Naive thymus-derived CD4-positive, alpha-beta T cell (primary cell): ENCODE results near the gene CDS2. TPM values are rescaled to one million over a fixed set of nuclear protein-coding genes. Genes with fewer than 3 reads are reported as not detected.

Source experiments
- ATAC-seq: fragments of 150-1000 bp; cut with Tn5 transposase; 2 replicates; pipeline ENCODE4 v1.10.0; 2021; ENCODE audit warnings: mild to moderate bottlenecking, moderate library complexity
- CTCF ChIA-PET: fragments of 350-600 bp; sonication (Branson Sonifier 250); formaldehyde crosslinking; loops from one replicate; lab custom pipeline; 2021; ENCODE audit warnings: antibody characterized with exemption; lab: Charles Lee
- POLR2A ChIA-PET: fragments of 350-600 bp; sonication (Branson Sonifier 250); formaldehyde crosslinking; loops from one replicate; lab custom pipeline; 2021; ENCODE audit warnings: antibody characterized with exemption, inconsistent platforms; lab: Charles Lee
- DNase-seq, 9 donors: peaks; one replicate each; pipeline versions ENCODE4 v3.0.0 to v3.0.0-alpha.2; 2020 to 2022; ENCODE audit warnings: mixed read lengths in 1 of 9
- H3K27ac ChIP-seq: one replicate; pipeline ENCODE4 v1.7.0; 2013; ENCODE audit warnings: mild to moderate bottlenecking, low read depth, low read length, moderate library complexity
- H3K27me3 ChIP-seq, 2 donors: one replicate each; pipeline ENCODE4 v1.7.0; 2013; ENCODE audit warnings: low read length in 2 of 2, mild to moderate bottlenecking in 2 of 2, moderate library complexity in 2 of 2; ENCODE audit not compliant: control insufficient read depth in 2 of 2, insufficient read depth in 2 of 2
- H3K36me3 ChIP-seq, 3 experiments: 1 replicate in 2 of 3; 2 replicates in 1 of 3; pipeline ENCODE4 v1.7.0; 2013; ENCODE audit warnings: low read length in 3 of 3, mild to moderate bottlenecking in 3 of 3, moderate library complexity in 1 of 3; ENCODE audit not compliant: insufficient read depth in 3 of 3, control insufficient read depth in 2 of 3
- H3K4me1 ChIP-seq, 2 donors: one replicate each; pipeline ENCODE4 v1.7.0; 2013; ENCODE audit warnings: low read length in 2 of 2, mild to moderate bottlenecking in 2 of 2, moderate library complexity in 1 of 2; ENCODE audit not compliant: control insufficient read depth in 2 of 2, insufficient read depth in 2 of 2
- H3K4me3 ChIP-seq: 2 replicates; pipeline ENCODE4 v1.7.0; 2013; ENCODE audit warnings: mild to moderate bottlenecking, low read length
- H3K9me3 ChIP-seq, 3 experiments: 1 replicate in 2 of 3; 2 replicates in 1 of 3; pipeline ENCODE4 v1.7.0; 2013; ENCODE audit warnings: low read length in 3 of 3; ENCODE audit not compliant: control insufficient read depth in 2 of 3
- H3K27ac Mint-ChIP-seq, 9 donors: one replicate each; pipeline ENCODE4 v1.8.0; 2020 to 2022; ENCODE audit warnings: mixed read lengths in 9 of 9, mild to moderate bottlenecking in 8 of 9, moderate library complexity in 5 of 9, inconsistent platforms in 2 of 9
- H3K27me3 Mint-ChIP-seq, 5 donors: one replicate each; pipeline ENCODE4 v1.8.0; 2021 to 2022; ENCODE audit warnings: mixed read lengths in 5 of 5, mild to moderate bottlenecking in 1 of 5
- H3K36me3 Mint-ChIP-seq, 5 donors: one replicate each; pipeline ENCODE4 v1.8.0; 2020 to 2022; ENCODE audit warnings: mixed read lengths in 5 of 5, mild to moderate bottlenecking in 3 of 5, inconsistent platforms in 1 of 5
- H3K4me1 Mint-ChIP-seq, 7 donors: one replicate each; pipeline ENCODE4 v1.8.0; 2020 to 2022; ENCODE audit warnings: mixed read lengths in 7 of 7, mild to moderate bottlenecking in 3 of 7, inconsistent platforms in 1 of 7
- H3K4me3 Mint-ChIP-seq, 10 donors: one replicate each; pipeline ENCODE4 v1.8.0; 2020 to 2022; ENCODE audit warnings: mild to moderate bottlenecking in 10 of 10, mixed read lengths in 10 of 10, moderate library complexity in 6 of 10, inconsistent platforms in 2 of 10
- H3K9me3 Mint-ChIP-seq, 11 donors: one replicate each; pipeline ENCODE4 v1.8.0; 2020 to 2022; ENCODE audit warnings: mixed read lengths in 11 of 11, mild to moderate bottlenecking in 4 of 11, inconsistent platforms in 1 of 11, moderate library complexity in 1 of 11
- intact Hi-C, 2 donors: fragments of 100-400 bp; cut with micrococcal nuclease; formaldehyde crosslinking; loops; one replicate each; pipeline ENCODE4 v1.15.1; 2023
- polyA plus RNA-seq, 2 donors: library from polyadenylated mRNA; unstranded; fragments of 300-500 nt; fragmentation: Illumina TruSeq; gene quantifications; one replicate each; pipeline ENCODE4 v1.2.3, GENCODE V29; 2021
- total RNA-seq, 6 experiments: library from RNA in 5 of 6; stranded (reverse) in 5 of 6; gene quantifications; 1 replicate in 5 of 6; 2 replicates in 1 of 6; pipeline ENCODE4 v1.2.3 and lab custom pipeline; 2021 to 2026

Gene CDS2
- total and polyA plus RNA-seq, 7 experiments from 2014 or later = 34.9 to 58.3 (median 52.4) TPM

DNA sequence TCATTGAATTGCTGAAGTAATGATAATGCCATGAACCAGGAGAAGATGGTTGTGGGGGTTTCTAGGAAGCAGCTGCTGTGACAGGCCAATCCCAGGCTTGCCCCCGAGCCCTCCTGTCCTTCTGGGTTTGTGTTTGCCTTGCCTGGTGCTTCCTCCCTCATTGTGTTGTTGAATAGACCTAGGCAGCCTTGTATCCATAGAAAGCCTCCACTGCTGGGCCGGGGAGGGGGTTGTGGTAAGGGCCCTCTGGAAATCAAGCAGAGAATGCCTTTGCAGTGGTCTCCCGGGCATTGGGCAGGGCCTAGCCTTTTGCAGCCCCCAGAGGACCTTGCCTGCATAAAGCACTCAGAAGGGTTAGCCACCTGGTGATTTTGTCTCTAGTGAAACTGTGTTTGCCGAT is 69.3 kb downstream of the CDS2 start:
- H3K4me1 Mint-ChIP-seq = peaks cover 0 to 15% (median 0%) of the 10 kb centered on the region in 7 donors
- H3K27ac Mint-ChIP-seq = no peak overlapping the region
- H3K36me3 Mint-ChIP-seq = peaks cover 0 to 32% (median 13%) of the 10 kb centered on the region in 5 donors
- no peaks in the 10 kb centered on the region for H3K27me3 ChIP-seq
- no peak overlapping the region for H3K27ac ChIP-seq
- ATAC-seq (no peak), DNase-seq (no peak)
- ChIA-PET POLR2A (interaction anchor here (0.9 to 1.7 kb wide), 2 partner anchors 69 to 95 kb away, joined by 3 to 5 read pairs; partner anchors contain the start of gene CDS2), CTCF (no interaction called here)
- intact Hi-C loops = no loop called here
- peaks cover 0 to 46% (median 0%) of the 10 kb centered on the region in 3 experiments for H3K36me3 ChIP-seq
- H3K27me3 Mint-ChIP-seq = no peaks in the 10 kb centered on the region
- no peak overlapping the region for H3K4me3 ChIP-seq
- no peaks in the 10 kb centered on the region for H3K9me3 ChIP-seq
- no peaks in the 10 kb centered on the region for H3K4me1 ChIP-seq
- no peak overlapping the region for H3K4me3 Mint-ChIP-seq
- H3K9me3 Mint-ChIP-seq = no peaks in the 10 kb centered on the region

DNA sequence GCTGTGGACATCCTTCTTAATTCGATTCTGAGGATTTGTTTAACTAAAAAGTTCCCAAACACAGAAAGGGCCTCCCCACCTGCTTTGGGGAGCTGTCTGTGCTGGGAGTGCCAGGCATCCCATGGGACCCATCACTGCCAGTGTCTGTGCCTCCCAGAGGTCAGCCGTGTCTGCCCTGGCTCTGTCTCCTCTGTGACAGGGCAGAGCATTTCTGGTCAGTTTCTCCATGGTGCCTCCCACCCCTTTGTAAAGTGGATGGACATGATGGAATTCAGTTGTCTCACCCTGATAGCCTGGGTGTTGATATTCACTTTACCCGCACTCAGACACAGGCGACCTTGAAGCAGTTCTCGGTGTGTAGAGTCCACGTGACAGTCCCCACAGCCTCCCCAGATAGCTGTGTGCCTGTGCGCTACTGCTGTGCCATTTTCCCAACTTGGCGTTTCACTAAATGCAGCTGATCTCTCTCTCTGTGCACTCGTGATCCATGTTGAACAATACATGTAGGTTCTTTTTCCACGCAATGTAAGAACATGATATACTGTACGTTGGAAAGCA is 70.5 kb downstream of the CDS2 start:
- no peak overlapping the region for H3K27ac Mint-ChIP-seq
- POLR2A ChIA-PET = no interaction called here
- no peak overlapping the region for H3K4me3 ChIP-seq

DNA sequence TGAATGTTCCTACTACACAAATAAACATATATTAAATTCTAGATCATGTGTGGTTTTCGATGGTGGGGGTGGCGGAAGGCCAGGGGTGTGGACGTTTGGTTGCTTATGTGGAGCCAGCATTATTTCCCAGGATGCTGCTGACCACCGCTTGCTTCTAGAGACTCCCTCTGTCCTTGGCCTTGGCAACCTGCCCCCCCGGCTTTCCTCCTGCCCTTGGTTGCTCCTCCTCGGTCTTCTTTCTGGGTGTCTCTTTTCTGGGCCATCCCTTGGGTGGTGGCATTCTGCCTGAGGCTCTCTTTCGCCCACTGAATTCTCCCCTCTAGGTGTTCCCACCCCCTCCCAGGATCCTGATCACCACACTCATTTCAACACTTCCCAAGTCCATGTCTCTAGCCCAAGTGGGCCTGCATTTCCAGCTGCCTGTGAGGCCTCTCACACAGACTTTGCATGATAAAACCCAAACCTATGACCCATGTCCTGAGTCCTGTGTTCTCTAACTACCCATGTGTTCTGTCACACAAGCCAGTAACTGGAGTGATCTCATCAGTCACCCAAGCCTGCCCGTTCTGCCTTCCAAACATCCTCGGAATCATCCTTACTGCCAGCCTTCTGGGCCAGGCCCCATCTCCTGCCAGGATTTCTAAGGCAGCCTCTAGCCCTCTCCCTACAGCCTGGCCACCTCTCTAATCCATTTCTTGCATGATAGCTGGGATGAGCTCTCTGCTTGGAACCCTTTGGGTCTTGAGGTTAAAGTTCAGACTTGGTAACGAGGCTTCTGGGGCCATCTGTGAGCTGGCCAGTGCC is 71.2 kb downstream of the CDS2 start:
- peaks cover 0 to 37% (median 0%) of the 10 kb centered on the region in 3 experiments for H3K36me3 ChIP-seq
- no peak for DNase-seq
- ATAC-seq = no peak
- H3K27me3 ChIP-seq = no peaks in the 10 kb centered on the region
- Mint-ChIP-seq H3K27ac (peak overlapping the region in 2 of 9 donors; percentile 2 to 52), H3K9me3 (no peaks in the 10 kb centered on the region), H3K4me1 (peaks cover 0 to 7% (median 0%) of the 10 kb centered on the region in 7 donors), H3K36me3 (peaks cover 0 to 28% (median 11%) of the 10 kb centered on the region in 5 donors), H3K27me3 (no peaks in the 10 kb centered on the region), H3K4me3 (no peak overlapping the region)
- no peak overlapping the region for H3K4me3 ChIP-seq
- POLR2A ChIA-PET = no interaction called here
- H3K9me3 ChIP-seq = no peaks in the 10 kb centered on the region
- H3K4me1 ChIP-seq = no peaks in the 10 kb centered on the region
- intact Hi-C loops = no loop called here
- CTCF ChIA-PET = no interaction called here
- H3K27ac ChIP-seq = no peak overlapping the region

More for the DNA sequence above, 70.5 kb downstream of the CDS2 start:
- Histone ChIP-seq H3K27ac (no peak overlapping the region), H3K4me1 (no peaks in the 10 kb centered on the region), H3K36me3 (peaks cover 0 to 37% (median 0%) of the 10 kb centered on the region in 3 experiments), H3K27me3 (no peaks in the 10 kb centered on the region), H3K9me3 (no peaks in the 10 kb centered on the region)
- DNase-seq (no peak), ATAC-seq (no peak)
- Mint-ChIP-seq H3K4me3 (no peak overlapping the region), H3K4me1 (peaks cover 0 to 8% (median under 1%) of the 10 kb centered on the region in 7 donors), H3K27me3 (no peaks in the 10 kb centered on the region), H3K36me3 (peaks cover 0 to 28% (median 11%) of the 10 kb centered on the region in 5 donors), H3K9me3 (no peaks in the 10 kb centered on the region)
- CTCF ChIA-PET = no interaction called here
- intact Hi-C loops = no loop called here

DNA sequence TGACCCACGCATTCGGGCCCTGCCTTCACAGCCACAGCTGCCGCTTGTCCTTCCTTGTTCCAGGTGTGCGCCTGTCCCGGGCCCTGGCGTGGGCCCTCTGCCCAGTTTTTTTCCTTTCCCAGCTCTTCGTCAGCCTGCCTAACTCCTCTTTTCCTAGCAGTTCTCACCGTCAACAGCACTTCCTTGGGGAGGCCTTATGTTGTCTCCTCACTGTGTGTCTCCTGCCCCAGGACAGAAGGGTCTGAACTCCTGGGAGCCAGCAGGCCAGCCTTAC is 71.8 kb downstream of the CDS2 start:
- no peak for ATAC-seq
- peaks cover 0 to 37% (median 0%) of the 10 kb centered on the region in 3 experiments for H3K36me3 ChIP-seq
- ChIA-PET POLR2A (no interaction called here), CTCF (no interaction called here)
- no peak overlapping the region for H3K27ac Mint-ChIP-seq
- H3K4me3 Mint-ChIP-seq = no peak overlapping the region
- peaks cover 0 to 8% (median 0%) of the 10 kb centered on the region in 7 donors for H3K4me1 Mint-ChIP-seq
- peaks cover 0 to 28% (median 11%) of the 10 kb centered on the region in 5 donors for H3K36me3 Mint-ChIP-seq
- no peaks in the 10 kb centered on the region for H3K9me3 Mint-ChIP-seq
- no peaks in the 10 kb centered on the region for H3K27me3 ChIP-seq
- H3K4me3 ChIP-seq = no peak overlapping the region
- no peaks in the 10 kb centered on the region for H3K27me3 Mint-ChIP-seq
- no peaks in the 10 kb centered on the region for H3K9me3 ChIP-seq
- no peaks in the 10 kb centered on the region for H3K4me1 ChIP-seq
- H3K27ac ChIP-seq = no peak overlapping the region
- intact Hi-C loops = no loop called here
- DNase-seq = no peak

DNA sequence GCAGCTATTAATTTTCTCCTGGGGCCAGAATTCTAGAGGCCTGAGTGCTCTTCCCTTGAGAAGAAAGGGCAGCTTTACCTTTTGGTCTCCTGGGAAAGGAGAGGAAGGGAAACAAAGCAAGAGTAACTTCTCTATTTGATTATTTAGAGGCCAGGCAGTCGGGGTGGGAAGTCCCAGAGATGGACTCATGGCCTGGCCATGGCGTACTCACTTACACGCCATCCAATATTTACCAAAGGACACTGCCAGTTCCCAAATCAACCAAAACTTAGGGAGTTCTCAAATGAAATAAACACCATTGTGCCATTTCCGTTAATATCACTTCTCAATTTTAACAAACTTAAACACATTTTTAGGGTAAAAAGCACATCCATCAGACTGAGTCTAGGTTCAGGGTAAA is 76.6 kb downstream of the CDS2 start:
- no peak overlapping the region for H3K4me3 Mint-ChIP-seq
- CTCF ChIA-PET = no interaction called here
- intact Hi-C loops = no loop called here
- Histone ChIP-seq H3K27me3 (no peaks in the 10 kb centered on the region), H3K27ac (no peak overlapping the region), H3K36me3 (peaks cover 0 to 8% (median 0%) of the 10 kb centered on the region in 3 experiments), H3K4me3 (no peak overlapping the region), H3K9me3 (no peaks in the 10 kb centered on the region), H3K4me1 (no peaks in the 10 kb centered on the region)
- H3K4me1 Mint-ChIP-seq = peaks cover 0 to 8% (median 6%) of the 10 kb centered on the region in 7 donors
- POLR2A ChIA-PET = no interaction called here
- no peak for DNase-seq
- no peak for ATAC-seq
- H3K36me3 Mint-ChIP-seq = peaks cover 0 to 12% (median 6%) of the 10 kb centered on the region in 5 donors
- no peaks in the 10 kb centered on the region for H3K9me3 Mint-ChIP-seq
- H3K27me3 Mint-ChIP-seq = no peaks in the 10 kb centered on the region
- peak overlapping the region in 1 of 9 donors; percentile 12 for H3K27ac Mint-ChIP-seq

DNA sequence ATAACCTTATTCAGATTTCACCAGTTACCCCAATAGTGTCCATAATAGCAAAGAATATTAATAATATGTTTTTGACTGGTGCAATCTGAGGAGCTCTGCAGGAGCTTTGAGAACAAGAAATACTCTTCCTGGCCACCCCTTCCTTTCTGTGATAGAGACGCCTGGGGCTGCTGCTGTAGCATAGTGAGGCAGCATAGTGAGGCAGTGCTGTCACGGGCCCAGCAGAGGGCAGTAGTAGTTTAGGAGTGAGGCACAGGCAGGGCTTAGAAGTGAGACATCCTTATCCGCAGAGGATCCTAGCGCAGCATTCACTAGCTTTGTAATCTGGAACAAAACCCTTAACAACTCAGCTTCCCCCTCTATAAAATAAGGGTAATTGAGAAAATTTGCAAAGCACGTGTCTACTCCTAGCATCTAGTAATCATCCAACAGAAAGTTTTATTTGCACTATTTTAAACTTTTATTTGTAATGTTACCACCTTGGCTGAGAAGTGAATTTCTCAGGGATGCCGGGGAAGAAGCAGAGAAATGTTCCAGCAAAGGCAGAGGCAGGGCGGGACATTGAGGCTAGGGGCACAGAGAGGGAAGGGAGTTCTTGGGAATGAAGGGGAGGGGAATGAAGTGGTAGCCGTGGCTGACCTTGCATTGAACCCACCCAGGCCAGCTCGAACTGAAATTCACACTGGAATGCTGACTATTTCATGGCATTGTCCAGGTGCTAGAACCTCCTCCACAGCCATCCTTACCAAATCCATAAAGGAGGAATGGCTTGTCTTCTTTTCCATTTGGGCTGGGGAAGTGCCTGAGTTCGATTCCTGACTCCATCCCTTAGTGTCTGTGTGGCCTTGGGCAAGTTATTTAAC is 78.8 kb downstream of the CDS2 start:
- CTCF ChIA-PET = interaction anchor here (0.5 to 2.7 kb wide), 11 partner anchors 9 to 243 kb away, joined by 3 to 17 read pairs (median 4); partner anchors contain the start of gene CDS2
- POLR2A ChIA-PET = no interaction called here
- no peak overlapping the region for H3K4me3 ChIP-seq
- H3K36me3 Mint-ChIP-seq = peaks cover 0 to 7% (median 4%) of the 10 kb centered on the region in 5 donors
- peak; percentile 99 for ATAC-seq
- no peak overlapping the region for H3K27ac ChIP-seq
- peak overlapping the region in 2 of 9 donors; percentile 21 to 52 for H3K27ac Mint-ChIP-seq
- intact Hi-C loops = loop anchor here (1.0 to 2.0 kb wide), 3 partner anchors 17 to 243 kb away; no protein-coding TSS in a partner anchor
- no peaks in the 10 kb centered on the region for H3K27me3 Mint-ChIP-seq
- H3K4me3 Mint-ChIP-seq = no peak overlapping the region
- no peaks in the 10 kb centered on the region for H3K9me3 Mint-ChIP-seq
- H3K9me3 ChIP-seq = no peaks in the 10 kb centered on the region
- H3K4me1 ChIP-seq = no peaks in the 10 kb centered on the region
- no peaks in the 10 kb centered on the region for H3K27me3 ChIP-seq
- H3K4me1 Mint-ChIP-seq = peaks cover 0 to 8% (median 6%) of the 10 kb centered on the region in 7 donors
- no peaks in the 10 kb centered on the region for H3K36me3 ChIP-seq
- peak; percentile 33 to 66 (median 60) for DNase-seq
